ENCODE data around the gene COL26A1.

GRCh38 chr7:101426303-101427011 is 63.8 kb downstream of the COL26A1 start:
- no peak for TF ChIP-seq EP300 (IDR thresholded peaks at IDR 0.05)
- no peak for TF ChIP-seq POLR2A (IDR thresholded peaks at IDR 0.05)
- no peak for TF ChIP-seq CTCF (IDR thresholded peaks at IDR 0.05)

Measured in stomach (tissue), 4 donors.